GM18907 (cell line): ENCODE measurements around the gene BNC2.

Experiments used
- ATAC-seq: cut with Tn5 transposase; IDR thresholded peaks from one replicate; pipeline ENCODE4 v1.9.1; 2021; ENCODE audit warnings: mild to moderate bottlenecking, moderate library complexity; ENCODE audit not compliant: unreplicated experiment

Gene BNC2

GRCh38 chr9:16387382-16387781, 483.1 kb downstream of the BNC2 start:
- no peak for ATAC-seq

- no peak for ATAC-seq
Measured at GRCh38 chr9:16386827-16387077, 483.7 kb downstream of the BNC2 start.

GRCh38 chr9:16386007-16386826, 484.3 kb downstream of the BNC2 start:
- no peak for ATAC-seq

GRCh38 chr9:16385590-16385989, 484.9 kb downstream of the BNC2 start:
- no peak for ATAC-seq

GRCh38 chr9:16384993-16385392, 485.5 kb downstream of the BNC2 start:
- no peak for ATAC-seq

GRCh38 chr9:16377311-16377710, 493.2 kb downstream of the BNC2 start:
- ATAC-seq = no peak

GRCh38 chr9:16371306-16371705, 499.2 kb downstream of the BNC2 start:
- no peak for ATAC-seq

- no peak for ATAC-seq
Measured at GRCh38 chr9:16370647-16371046, 499.8 kb downstream of the BNC2 start.

- ATAC-seq = no peak
Measured at GRCh38 chr9:16369427-16369826, 501.0 kb downstream of the BNC2 start.

GRCh38 chr9:16368237-16369087, 502.0 kb downstream of the BNC2 start:
- ATAC-seq = no peak

GRCh38 chr9:16367605-16368231, 502.8 kb downstream of the BNC2 start:
- ATAC-seq = no peak

GRCh38 chr9:16364347-16364746, 506.1 kb downstream of the BNC2 start:
- no peak for ATAC-seq

- ATAC-seq = no peak
Measured at GRCh38 chr9:16363916-16364315, 506.6 kb downstream of the BNC2 start.

GRCh38 chr9:16363073-16363781, 507.2 kb downstream of the BNC2 start:
- no peak for ATAC-seq

GRCh38 chr9:16361939-16362338, 508.5 kb downstream of the BNC2 start:
- ATAC-seq = no peak

- no peak for ATAC-seq
Measured at GRCh38 chr9:16361118-16361517, 509.4 kb downstream of the BNC2 start.

- no peak for ATAC-seq
Measured at GRCh38 chr9:16360247-16360646, 510.2 kb downstream of the BNC2 start.
